Astrocyte of the spinal cord (primary cell): Measurements from ENCODE around the gene PBX1.
A peak's percentile ranks its signal among the peaks of the same experiment; 100 is the strongest.

Source experiments
- DNase-seq: peaks from one replicate; pipeline ENCODE4 v3.0.0; 2011; ENCODE audit warnings: low read depth, low spot score
- H3K4me3 ChIP-seq: 2 replicates; pipeline ENCODE4 v1.5.1; 2011; ENCODE audit warnings: low read depth, mild to moderate bottlenecking, low read length, moderate library complexity
- in situ Hi-C: cut with HindIII; loops from 2 replicates; pipeline ENCODE4 v1.10.0; 2017; ENCODE audit warnings: low sequenced_read_pairs
- TF ChIP-seq, protein P1 (sequence below): IDR thresholded peaks from 2 replicates; pipeline ENCODE4 v1.5.1; 2012; ENCODE audit warnings: low read depth, mild to moderate bottlenecking, low read length, inconsistent platforms

Gene PBX1

DNA sequence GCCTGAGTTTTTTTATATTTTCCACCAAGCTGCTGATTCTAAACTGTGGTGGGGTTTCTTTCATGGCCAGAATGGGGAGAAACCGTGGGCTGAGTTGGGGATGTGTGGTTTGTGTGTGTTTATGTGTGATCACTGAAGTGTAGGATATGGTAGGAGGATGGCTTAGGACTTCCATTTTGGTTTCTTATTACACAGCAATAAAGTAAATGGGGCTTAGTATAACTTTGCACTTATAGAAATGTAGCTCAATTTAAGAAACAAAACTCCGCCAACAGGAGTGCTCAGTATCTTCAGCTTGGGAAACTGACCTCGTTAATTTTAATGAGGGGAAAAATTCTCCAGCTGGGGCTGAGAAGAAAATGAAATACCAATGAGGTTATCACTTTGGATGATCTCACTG lies 77.8 kb downstream of the PBX1 start:
- DNase-seq, result no peak
- TF ChIP-seq, protein P1, sequence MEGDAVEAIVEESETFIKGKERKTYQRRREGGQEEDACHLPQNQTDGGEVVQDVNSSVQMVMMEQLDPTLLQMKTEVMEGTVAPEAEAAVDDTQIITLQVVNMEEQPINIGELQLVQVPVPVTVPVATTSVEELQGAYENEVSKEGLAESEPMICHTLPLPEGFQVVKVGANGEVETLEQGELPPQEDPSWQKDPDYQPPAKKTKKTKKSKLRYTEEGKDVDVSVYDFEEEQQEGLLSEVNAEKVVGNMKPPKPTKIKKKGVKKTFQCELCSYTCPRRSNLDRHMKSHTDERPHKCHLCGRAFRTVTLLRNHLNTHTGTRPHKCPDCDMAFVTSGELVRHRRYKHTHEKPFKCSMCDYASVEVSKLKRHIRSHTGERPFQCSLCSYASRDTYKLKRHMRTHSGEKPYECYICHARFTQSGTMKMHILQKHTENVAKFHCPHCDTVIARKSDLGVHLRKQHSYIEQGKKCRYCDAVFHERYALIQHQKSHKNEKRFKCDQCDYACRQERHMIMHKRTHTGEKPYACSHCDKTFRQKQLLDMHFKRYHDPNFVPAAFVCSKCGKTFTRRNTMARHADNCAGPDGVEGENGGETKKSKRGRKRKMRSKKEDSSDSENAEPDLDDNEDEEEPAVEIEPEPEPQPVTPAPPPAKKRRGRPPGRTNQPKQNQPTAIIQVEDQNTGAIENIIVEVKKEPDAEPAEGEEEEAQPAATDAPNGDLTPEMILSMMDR, result no peak
- no peak overlapping the region for H3K4me3 ChIP-seq
- in situ Hi-C loops, result no loop called here

DNA sequence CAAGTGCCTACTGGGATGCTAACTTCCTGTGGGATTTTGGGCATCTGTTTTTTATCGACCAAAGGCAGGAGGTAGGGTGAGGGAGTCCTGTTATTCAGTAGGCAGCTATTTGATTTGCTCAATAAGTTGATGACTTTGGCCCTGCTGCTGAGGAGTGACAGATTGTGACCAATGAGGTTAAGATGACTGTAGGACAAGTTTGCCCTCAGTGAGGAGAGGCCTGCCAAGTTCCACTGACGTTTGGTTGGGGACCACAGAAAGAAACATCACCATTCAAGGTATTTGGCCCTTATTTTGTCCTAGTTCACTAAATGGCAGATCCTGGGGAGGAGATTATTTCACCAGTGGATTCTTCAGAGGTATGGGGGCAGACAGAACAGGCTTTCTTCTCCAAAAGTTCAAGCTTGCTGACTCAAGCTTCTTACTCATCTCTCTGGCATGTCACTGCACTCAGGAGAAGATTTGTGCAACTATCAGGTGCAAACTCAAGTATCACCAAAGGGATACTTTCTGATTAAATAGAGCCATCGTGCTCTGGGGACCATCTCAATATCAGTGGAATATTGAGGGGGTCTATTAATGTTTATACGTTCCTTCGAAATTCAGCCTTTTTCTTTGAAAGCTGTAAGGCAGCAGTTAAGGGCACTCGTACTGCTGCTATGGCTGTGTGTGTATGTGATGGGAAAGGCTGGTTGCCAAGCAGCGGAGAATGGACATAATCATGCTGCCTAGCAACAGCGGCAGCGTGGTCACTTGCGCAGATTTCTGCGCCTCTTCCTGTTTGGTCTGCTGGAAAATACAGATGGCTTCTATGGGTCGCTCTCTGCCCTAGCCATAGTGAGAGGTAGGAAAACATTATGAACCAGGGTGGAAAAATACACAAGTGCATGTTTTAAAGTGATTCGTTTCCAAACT lies 78.7 kb downstream of the PBX1 start:
- TF ChIP-seq, protein P1, result no peak
- no peak overlapping the region for H3K4me3 ChIP-seq
- in situ Hi-C loops, result no loop called here
- peak; percentile 92 for DNase-seq

DNA sequence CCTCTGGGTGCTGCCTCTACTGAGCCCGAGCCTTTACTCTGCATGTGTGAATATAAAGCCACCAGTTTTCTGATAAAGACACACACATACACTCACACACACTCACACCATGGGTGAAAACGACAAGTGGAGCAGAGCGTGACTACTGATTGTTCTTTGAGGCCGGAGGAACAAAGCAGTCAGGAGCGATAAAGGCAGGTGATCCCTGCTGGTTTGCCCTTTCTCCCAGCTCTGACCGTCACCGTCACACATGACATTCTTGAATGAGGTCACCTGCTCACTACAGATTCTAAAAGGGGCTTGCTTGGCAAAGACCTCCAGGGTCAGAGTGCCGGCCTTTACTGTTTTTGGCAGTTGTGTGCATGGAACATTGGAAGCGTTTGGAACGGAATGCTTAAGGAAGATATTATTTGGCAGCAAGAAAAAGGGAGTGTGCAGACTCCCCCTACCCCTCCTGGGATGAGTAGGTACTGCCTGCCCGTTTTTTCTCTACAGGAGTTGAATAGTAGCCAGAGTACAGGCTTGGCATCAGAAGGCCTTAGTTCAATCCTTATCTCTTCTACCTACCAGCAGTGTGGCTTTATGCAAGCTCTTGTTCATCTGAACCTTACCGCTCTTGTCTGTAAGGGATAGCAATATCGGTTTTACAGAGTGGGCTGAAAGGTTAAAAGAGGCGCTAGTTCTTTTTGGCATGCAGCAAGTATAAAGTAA lies 79.7 kb downstream of the PBX1 start:
- in situ Hi-C loops, result no loop called here
- no peak for DNase-seq
- H3K4me3 ChIP-seq, result no peak overlapping the region
- TF ChIP-seq, protein P1, result no peak

DNA sequence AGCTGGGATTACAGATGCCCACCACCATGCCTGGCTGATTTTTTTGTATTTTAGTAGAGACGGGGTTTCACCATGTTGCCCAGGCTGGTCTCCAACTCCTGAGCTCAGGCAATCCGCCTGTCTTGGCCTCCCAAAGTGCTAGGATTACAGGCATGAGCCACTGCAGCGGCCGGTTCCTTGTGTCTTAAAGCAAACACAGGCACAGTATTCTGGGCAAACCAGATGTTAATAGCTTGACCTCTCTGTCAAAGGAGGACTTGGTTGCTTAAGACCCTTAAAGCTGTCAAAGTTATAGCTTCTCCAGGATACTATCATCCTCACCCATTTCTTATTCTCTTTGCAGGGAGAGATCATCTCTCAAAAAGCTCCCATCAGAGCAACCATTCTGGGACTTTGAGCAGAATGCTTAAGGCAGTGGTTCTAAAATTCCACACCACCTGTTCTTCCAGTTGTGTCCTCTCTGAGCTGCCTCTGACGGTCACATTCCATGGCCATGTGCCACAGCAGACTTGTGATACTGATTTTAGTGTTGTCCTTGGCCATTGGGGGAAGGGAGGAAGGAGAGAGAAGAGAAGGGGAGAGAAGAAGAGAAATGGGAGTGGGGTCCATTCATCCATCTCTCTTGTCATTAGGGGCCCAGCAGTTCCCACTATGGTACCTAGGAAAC lies 81.8 kb downstream of the PBX1 start:
- TF ChIP-seq, protein P1, result no peak
- no peak overlapping the region for H3K4me3 ChIP-seq
- in situ Hi-C loops, result no loop called here
- no peak for DNase-seq

DNA sequence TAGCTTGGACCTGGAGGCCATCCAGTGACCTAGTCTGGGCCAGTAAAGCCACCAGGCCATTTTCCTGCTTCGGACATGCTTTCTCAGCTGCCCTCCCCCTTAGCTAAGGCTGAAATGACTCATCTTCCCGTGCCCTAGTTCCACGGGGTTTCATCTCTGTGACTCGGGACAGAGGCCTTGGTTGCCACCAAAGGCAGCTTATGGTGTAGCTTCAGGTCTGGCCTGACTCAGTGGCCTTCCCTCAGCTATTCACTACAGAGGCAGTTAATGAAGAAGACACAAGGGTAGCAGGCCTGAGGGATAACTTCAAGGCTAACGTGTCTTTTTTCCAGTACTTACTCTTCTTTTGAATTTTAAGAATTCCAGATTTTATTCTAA lies 82.4 kb downstream of the PBX1 start:
- no peak overlapping the region for H3K4me3 ChIP-seq
- TF ChIP-seq, protein P1, result no peak
- DNase-seq, result no peak

DNA sequence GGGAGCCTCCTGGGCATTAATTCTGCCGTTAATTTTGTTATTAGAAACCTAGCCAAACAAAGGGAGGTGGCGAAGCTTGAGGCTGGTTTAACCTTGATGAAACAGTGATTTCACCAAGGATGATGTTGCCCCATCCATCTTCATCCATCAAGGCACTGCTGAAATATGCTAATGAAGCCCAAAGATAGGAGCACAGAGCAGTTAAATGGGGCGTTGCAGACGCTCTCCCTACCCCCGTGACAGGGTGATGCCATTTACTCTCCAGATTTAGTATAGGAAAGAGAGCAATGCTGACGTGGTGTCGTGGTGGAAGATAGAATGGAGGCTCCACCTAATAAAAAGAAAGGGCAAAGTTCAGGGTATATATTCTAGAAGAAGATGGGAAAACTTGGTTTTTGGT lies 84.0 kb downstream of the PBX1 start:
- TF ChIP-seq, protein P1, result no peak
- in situ Hi-C loops, result no loop called here
- no peak overlapping the region for H3K4me3 ChIP-seq
- DNase-seq, result no peak

More for the DNA sequence above, 82.4 kb downstream of the PBX1 start:
- in situ Hi-C loops, result no loop called here
